ENCODE measurements around the gene FOSL2.

The FOSL2 gene

DNA sequence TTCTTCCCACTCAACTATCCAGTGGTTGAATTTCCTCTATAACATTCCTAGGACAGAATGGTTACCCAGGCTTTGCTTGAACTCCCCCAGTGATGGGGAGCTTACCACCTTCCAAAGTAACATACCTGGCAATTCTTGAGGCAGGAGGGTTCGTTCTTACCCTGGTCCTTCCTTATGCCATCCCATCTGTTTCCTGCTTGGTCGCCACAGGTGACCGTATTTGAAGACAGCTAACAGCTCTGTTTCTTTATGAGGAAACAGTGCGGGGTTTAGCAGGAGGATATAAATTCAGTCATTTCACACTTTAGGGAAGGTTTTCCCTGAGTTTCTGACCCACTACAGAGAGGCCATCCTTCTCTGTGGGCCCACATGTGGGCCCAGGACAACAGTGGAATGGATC is 42.6 kb downstream of the FOSL2 start:
- no peak for DNase-seq

GRCh38 chr2:28435814-28436351 is 43.2 kb downstream of the FOSL2 start:
- no peak for DNase-seq

GRCh38 chr2:28436525-28437051 is 43.9 kb downstream of the FOSL2 start:
- DNase-seq = no peak

DNA sequence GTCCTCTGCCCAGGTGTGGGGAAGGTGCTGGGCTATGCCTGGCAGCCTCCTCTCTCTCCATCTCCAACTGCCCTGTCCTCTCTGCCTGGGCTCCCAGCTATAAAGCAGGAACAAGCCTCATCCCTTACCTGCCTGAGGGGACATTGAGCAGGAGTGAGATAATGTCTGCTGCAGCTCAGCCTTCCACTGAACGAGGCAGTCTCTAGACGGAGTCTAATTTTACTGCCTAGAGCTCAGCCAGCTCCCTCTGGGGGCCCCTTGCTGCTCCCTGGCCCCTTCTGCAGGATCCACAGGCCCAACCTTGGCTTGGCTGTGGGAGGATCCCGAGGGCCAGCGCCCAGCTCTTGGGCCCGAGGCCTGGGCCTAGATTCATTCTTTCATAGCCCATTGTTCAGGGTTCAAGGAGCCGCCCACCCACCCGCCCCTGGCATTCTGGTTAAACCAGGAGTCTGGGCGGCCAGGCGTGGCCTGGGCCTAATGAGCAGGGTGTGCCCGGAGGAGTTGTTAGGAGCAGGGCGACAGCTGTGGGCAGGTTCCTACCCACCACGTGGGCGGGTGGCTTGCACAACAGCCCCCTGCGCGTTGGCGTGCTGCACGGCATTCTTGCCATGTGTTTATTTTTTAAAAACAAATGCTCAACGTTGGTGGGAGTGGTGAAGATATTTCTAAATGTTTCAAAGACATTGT is 44.6 kb downstream of the FOSL2 start:
- DNase-seq = peak; percentile 38

- no peak for DNase-seq
These were observed 45.3 kb downstream of the FOSL2 start for GRCh38 chr2:28437918-28438317.

DNA sequence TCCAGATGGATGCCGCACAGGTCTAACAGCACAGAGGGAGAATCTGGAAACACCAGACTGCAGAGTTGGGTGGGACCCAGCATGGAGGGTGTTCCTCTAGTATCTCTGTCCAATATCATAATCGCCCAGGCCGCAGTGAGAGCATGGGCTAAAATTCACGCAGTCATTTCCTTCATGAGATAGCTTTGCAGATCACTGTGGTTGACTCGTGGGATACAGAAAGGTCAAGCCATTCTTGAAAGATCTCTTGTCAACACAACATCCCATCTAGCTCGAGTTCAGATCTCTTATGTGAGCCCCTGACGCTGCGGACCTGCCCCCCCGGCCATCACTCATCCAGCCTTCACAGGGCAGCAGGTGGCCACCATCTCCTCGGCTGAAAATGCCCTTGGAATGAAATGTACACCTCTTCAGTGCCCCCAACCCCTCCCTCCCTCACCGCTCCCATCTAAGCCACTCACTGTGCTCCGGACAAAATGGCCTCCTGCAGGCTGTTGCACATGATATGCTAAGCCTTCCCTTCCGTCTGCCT is 45.9 kb downstream of the FOSL2 start:
- DNase-seq = peak; percentile 83

GRCh38 chr2:28439127-28439526 is 46.5 kb downstream of the FOSL2 start:
- DNase-seq = no peak

- no peak for DNase-seq
These were observed 47.1 kb downstream of the FOSL2 start for GRCh38 chr2:28439763-28440162.

DNA sequence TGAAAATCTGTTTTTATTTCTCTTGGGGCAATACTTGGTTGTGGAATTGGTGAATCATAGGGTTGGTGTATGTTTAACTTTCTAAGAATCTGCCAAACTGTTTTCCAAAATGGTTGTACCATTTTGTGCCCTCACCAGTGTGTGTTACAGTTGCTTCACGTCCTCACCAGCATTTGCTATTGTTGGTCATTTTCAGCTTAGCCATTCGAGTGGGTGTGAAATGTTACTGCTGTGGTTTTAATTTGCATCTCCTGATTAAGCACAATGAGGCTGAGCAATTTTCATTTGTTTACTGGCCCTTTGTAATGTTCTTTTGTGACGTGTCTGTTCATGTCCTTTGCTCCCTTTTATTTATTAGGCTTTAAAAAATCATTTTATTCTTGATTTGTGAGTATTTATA is 49.7 kb downstream of the FOSL2 start:
- no peak for DNase-seq

- no peak for DNase-seq
These were observed 52.3 kb downstream of the FOSL2 start for GRCh38 chr2:28444956-28445355.

DNA sequence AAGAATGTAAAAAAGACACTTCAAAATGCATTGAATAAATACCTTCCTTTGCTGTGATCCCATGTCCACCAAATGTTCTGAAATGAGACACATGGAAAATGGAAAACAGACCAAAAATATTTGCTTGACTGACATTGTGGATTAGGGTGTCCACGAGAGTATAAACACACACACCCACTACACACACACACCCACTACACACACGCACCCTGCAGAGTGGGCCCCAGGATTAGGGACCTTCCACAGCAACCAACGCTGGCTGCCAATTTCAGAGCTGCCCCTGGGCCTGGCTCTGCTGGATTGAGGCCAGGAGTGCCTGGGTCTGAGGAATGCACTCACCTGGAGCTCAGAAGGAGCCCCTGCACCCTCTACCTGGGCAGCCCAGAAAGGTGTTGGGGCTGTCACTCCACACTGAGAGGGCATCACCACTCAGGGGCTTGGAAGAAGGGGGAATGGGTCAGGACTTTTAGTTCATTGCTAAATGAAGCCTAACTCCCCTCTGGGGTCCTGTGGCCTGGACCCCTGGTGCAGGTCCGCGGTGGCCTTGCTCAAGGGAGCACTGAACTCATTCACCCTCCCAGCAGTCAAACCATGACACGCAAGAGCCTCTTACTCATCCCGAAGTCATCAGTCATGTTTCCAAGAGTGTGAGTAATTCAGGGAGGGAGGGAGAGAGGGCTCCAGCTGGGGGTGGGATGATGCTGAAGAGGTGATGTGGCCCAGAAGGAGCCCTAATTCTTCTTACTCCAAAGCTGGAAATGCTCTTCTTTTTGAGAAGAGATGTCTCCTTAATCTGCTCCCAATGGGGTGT is 53.0 kb downstream of the FOSL2 start:
- no peak for DNase-seq

DNA sequence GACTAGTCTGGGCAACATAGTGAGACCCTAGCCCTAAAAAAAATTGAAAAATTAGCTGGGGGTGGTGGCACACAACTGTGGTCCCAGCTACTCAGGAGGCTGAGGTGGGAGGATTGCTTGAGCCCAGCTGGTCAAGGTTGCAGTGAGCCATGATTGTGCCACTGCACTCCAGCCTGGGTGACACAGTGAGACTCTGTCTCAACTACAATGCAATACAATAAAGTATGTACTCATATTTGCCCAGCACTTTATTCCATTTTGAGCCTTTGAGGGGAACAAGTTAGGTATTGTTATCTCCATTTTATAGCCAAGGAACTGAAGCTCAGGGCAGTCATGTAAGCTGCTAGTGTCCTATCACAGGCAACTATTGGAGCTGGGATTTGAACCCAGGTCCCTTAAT is 53.9 kb downstream of the FOSL2 start:
- DNase-seq = no peak

- no peak for DNase-seq
These were observed 54.4 kb downstream of the FOSL2 start for GRCh38 chr2:28447086-28447485.

GRCh38 chr2:28447943-28448792 is 55.5 kb downstream of the FOSL2 start:
- DNase-seq = peak; percentile 78

GRCh38 chr2:28448793-28449100 is 56.1 kb downstream of the FOSL2 start:
- DNase-seq = no peak

DNA sequence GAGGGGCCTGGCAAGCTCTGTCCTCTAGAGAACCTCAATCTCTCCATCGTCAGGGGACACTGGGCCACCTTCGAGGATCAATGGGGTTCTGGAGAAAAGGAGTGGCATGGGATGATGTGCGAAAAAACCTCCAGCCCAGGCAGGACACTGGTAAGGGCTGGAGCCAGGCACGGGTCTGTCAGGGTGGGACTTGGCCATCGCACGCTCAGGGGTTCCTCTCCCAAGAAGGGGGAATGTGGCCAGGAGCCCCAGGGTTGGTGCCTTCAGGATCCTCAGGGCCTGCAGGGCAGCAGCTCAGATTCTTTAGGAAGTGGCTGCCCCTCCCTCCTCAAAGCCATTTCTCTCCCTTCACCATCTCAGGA is 56.4 kb downstream of the FOSL2 start:
- no peak for DNase-seq

DNA sequence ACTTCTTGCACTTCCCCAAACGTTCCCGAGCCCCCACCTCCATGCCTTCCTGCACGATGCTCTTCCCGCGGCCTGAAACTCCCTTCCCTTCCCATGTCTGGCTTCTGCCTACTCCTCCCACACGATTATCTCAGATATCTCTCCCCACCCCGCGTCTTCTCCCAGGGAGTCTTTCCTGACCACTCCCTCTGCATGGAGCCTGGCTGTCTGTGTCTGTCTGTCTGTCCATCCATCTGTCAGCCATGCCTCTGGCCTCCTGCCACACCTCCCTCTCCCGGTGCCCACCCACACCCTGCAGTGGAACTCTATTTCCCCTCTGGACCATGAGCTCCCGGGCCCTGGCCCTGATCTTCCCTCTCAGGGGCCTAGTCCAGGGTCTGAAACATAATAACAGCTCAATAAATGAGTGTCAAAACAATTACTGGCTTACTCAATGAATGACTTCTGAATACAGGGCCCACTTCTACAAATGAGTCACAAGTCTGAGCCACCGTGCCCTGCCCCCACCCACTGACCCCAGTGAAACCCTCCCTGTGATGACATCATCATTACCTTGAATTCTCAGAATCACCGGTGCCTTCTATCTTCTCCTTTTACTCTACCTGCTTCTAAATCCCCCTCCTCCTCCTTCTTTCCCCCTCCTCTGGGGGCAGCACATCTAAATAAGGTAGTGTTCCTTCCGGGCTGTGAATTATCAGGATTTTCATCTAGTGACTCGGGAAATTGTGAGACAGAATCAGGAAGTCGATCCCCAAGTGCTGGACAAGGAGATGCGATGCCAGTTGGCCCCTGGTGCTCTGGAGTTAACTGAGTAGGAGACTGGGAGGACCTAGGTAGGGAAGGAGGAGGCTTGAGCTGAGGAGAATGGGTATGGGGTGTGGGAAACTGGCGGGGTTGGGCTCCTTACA is 57.1 kb downstream of the FOSL2 start:
- DNase-seq = peak; percentile 33

GRCh38 chr2:28450901-28451565 is 58.4 kb downstream of the FOSL2 start:
- no peak for DNase-seq

DNA sequence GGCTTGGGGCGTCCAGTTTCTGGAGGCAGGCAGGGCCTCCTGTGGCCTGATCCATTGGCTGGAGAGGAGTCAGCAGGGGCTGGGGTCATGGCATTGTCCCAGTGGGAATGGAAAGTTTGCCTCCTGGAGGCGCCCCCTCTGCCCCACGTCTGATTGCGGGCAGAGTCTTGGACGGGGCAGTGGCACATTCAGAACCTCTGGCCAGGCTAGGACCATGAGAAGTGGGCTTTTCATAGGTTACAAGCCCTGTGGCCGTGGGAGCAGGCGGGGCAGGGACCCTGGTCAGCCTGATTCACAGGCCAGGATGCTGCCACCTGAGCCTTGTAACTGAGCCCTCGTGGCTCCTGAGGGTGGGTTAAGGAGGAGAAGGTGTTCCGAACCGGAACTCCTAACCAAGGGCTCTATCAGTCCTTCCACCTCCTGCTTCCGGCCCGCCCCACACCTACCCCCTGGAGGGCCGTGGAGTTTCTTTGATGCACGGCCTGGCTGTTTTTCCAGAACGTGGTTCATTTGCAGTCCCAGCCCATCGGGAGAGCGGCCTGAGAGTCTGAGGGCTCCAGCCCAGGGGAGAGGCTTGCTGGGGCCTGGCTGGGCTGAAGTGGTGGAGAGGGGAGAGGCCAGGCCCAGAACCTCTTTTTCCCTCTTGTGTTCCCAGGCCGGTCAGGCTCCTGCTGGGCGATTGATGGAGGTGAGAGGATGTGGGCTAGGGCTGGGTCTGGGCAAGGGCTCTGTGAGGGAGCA is 59.3 kb downstream of the FOSL2 start:
- no peak for DNase-seq

DNA sequence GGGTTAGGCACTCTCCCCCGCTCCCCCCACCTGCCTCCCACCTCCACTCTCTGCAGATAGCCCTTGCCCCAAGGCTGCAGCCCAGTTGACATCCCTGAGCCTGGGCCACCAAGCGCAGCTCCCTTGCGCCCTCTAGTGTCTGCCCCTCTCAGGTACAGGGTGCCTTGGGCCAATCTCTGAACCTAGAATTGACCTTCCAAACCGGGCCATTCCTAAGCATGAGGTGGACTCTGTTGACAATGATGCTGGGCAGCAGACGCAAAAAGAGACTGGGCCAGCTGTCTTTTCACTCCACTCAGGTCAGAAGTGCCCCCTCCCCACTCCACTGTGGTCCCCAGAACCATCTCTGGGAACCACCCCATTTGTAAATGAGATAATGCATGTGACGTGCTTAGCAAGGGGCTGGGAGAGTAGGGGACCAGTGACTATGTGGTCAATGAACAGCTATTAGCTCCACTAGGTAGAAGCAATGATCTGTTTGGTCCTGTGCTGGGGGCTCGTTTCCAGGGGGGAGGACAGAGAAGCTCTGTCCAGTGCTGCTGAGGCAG is 60.0 kb downstream of the FOSL2 start:
- DNase-seq = peak; percentile 80

Data from hematopoietic multipotent progenitor cell treated with erythropoietin and hydrocortisone succinate and interleukin-3 and kit ligand, for 4 days (in vitro differentiated cells).